ENCODE data around the gene F10. TPM values are rescaled to one million over a fixed set of nuclear protein-coding genes. Genes with fewer than 3 reads are reported as not detected.

The F10 gene
- total RNA-seq, 1 donor from 2014 or later: not detected

DNA sequence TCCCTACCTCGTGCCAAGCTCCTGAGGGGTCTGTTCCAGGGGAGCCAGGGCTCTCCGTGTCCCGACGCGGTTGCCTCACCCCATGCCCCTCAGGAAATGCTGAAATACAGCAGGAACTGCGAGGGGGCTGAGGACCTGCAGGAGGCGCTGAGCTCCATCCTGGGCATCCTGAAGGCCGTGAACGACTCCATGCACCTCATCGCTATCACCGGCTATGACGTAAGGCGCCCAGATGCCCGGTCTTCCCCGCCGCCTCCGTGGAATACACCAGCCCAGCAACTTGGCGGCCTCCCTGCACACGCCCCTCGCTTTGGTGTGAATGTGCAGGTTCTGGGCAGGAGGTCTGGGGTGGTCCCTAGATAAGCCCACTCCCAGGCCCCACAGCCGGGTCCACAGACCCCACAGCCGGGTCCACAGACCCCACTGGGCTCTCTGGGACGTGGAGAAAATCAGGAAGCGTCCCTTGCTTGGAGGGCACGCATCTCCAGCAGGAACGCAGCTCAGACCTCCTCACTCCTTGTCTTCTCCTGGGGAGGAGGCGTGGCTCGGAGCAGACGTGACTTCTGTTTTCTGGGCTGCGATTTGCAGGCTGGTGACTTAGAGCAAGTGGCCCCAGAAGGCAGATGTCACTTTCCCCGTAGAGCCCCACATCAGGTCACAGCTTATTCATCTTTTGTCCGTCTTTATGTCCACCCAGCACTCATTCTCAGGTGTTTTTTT, 36.4 kb upstream of the F10 start:
- intact Hi-C loops (cut with micrococcal nuclease): no loop called here

DNA sequence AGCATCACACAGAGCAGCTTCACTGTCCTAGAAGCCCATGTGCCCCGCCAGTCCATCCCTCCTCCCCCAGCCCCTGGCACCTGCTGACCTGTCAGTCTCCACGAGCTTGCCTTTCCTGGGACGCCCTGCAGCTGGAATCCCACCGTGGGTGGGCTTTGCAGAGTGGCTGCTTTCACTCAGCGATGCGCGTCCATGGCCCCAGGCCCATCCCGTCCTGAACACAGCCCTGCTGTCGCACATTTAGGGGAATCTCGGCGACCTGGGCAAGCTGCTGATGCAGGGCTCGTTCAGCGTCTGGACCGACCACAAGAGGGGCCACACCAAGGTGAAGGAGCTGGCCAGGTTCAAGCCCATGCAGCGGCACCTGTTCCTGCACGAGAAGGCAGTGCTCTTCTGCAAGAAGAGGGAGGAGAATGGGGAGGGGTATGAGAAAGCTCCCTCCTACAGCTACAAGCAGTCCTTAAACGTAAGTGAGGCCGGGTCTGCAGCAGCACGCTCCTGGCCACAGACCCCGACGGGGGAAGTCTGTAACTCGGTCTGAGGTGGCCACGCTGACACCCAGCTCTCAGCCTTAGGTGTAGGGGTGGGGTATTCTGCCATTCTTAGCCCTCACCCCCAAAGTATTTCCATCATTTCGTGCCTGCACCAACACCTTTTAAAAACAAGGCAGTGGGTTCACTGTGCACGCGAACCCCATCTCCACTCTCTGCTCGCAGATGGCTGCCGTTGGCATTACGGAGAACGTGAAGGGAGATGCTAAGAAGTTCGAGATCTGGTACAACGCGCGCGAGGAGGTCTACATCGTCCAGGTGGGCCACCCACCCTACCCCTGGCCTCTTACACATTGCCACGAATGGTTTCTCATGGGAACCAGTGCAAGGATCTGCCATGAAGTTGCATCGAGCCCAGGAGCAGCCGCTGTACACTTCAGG, 35.3 kb upstream of the F10 start:
- intact Hi-C loops (cut with micrococcal nuclease): no loop called here

DNA sequence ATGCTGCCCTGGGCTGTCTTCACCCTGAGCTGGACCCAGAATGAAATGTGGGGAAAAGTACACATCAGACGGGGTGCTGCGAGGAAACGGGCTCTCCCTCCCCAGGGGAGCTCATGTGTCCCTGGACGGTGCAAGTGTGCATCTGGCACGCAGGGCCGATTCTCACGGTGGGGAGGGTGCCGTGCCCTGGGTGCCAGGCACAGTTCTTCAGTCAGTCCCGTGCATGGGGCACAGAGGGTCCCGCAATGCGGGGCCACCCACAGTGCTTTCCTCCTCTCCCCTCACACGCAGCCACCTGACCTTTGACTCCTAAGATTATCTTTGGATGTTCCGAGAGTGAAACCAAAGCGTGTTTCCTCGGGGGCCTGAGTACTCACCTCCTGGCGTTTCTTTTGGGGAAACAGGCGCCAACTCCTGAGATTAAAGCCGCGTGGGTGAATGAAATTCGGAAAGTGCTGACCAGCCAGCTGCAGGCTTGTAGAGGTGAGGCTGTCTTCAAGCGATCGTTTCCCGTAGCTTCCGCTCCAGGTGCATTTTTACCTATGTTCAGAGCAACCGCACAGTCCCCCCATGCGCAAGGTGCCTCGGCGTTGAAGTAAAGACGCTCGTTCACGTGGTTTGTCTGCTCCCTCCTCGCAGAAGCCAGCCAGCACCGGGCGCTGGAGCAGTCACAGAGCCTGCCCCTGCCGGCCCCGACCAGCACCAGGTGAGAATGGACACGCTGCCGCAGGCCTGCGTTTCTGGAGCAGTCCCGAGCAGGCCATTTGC, 34.5 kb upstream of the F10 start:
- intact Hi-C loops (cut with micrococcal nuclease): no loop called here

DNA sequence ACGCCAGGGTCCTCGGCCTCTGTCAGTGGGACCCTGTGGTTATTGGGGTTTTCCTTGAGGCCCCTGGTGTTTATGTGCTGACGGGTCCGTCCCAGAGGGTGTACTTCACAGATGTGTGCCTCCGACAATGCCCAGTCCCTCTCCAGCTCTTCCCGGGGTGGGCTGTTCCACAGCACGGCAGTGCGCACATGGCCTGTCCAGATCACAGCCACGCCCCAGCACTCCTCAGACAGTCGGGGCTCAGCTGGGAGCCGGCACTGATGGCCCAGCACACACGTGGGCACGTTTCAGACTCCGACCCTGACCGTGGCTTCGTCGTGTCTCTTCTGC, 33.9 kb upstream of the F10 start:
- intact Hi-C loops (cut with micrococcal nuclease): no loop called here

DNA sequence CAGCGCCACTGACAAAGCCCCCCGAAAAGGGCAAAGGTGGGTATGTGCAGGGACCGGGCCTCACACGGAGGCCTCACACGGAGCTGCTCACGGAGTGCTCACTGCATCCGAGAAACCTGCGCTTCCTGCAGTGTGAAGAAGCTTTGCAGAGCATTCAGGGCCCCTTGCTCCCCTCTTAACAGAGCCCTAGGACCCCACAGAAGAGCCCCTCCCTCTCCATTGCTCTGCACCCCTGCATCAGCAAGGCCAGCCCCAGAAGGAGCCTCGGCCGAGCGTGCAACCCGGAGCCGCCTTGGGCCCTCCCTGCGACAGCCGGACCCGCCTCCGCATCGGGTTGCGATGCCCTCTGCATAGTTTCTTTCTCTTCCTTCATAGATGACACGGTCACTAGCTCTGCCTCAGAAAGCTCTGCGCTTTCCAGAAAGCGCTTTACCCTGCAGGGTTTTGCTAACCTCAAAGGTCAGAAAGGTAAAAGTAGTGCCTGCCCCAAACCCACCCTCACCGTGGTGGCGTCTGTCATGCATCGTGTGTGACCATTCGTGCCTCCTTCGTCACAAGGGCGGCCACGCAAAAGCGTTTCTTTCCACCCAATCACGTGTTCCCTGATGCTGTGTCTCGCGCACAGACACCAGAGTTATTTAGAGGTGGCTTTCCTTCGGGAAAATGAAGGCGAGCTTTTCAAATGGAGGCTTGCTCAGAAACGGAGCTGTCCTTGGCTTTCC, 32.7 kb upstream of the F10 start:
- intact Hi-C loops (cut with micrococcal nuclease): no loop called here

DNA sequence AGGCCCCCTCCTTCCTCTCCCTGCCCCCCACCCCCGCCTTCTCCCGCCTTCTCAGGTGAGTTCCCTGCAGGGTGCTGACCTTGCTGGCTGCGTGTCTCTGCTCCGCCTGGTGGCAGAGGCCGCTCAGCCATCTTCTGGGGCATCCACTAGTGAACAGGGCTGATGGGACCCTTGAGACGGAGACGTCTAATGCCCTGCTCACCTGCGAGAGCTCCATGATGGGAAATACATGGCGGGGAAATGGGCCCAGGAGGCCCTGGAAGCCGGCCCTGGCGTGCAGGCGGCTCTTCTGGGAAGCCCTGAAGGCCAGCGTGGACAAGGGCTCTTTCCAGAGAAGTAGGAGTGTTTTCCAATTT, 32.2 kb upstream of the F10 start:
- intact Hi-C loops (cut with micrococcal nuclease): no loop called here

DNA sequence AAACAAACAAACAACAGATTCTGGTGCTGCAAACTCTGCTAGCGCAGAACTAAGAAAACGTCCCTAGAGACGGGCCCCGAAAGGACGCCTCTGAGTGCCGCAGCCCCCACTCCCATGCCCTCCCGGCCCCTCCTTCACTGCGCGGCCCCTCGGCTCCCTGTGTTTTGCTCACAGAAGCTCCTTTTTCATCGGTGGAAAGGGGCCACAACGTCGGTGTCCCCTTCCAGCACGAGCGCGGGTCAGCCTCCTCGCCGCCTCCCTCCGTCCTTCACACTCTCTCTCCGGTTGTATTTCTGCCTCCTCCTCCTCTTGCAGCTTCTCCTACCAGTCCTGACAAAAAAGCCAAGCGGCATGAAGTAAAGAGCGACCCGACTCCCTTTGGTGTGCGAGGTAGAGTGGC, 31.8 kb upstream of the F10 start:
- intact Hi-C loops (cut with micrococcal nuclease): no loop called here

DNA sequence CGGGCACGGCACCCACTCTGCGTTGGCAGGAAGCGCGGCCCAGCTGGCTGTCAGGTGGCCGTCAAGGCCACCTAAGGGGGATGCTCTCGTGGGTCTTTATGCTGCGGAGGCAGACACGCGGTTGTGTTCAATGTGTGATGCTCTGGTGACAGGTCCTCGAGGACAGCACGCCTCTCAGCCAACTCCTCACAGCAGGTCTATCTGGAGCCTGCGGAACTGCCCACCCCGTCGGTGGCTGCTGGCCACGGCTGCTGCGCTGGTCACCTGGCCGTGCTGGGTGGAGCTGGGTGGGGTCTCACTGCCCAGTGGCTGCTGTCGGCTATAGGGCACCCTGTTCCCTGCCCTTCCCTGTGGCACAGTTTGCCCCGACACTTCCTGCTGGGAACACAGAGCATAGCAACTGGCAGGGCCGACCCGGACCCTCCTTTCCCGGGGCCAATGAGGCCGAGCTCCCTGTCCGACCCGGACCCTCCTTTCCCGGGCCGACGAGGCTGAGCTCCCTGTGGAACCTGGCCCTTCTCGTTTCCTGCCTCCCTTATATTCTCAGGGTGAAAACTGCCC, 31.3 kb upstream of the F10 start:
- intact Hi-C loops (cut with micrococcal nuclease): no loop called here

DNA sequence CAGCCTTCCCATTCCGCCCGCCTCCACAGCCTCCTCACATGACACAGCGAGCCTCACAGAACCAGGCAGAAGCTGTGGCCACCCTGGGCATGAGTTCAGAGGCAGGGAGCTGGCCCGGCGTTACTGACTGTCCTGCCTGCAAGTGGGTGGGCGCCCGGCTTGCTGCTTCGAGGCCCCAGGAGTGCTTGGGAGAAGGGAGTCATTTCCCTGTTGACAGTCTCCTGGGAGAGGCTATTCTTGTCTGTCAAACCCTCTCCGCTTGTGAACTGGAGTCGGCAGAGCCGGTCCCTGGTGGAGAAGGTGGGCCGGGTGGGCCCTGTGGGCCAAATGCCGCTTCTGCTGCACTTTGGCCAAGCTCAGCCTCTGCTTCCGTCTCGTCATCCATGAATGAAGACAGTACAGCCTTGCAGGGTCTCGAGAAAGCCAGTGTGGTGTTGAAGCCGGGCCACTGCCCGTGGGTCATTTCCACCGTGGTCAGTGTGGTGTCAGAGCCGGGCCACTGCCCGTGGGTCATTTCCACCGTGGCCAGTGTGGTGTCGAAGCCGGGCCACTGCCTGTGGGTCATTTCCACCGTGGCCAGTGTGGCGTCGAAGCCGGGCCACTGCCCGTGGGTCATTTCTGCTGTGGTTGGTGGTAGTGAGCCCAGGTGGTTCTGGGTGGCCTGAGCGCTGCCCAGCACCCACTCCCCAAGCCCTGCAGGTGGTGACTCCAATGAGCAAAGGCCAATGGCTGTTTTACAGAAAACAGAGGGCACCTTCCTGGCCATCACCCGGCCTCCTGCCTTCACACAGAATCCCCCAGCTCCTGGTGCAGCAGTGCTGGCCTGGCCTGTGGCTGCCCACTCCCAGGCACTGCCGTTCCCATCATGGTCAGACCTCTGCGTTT, 30.5 kb upstream of the F10 start:
- intact Hi-C loops (cut with micrococcal nuclease): no loop called here

DNA sequence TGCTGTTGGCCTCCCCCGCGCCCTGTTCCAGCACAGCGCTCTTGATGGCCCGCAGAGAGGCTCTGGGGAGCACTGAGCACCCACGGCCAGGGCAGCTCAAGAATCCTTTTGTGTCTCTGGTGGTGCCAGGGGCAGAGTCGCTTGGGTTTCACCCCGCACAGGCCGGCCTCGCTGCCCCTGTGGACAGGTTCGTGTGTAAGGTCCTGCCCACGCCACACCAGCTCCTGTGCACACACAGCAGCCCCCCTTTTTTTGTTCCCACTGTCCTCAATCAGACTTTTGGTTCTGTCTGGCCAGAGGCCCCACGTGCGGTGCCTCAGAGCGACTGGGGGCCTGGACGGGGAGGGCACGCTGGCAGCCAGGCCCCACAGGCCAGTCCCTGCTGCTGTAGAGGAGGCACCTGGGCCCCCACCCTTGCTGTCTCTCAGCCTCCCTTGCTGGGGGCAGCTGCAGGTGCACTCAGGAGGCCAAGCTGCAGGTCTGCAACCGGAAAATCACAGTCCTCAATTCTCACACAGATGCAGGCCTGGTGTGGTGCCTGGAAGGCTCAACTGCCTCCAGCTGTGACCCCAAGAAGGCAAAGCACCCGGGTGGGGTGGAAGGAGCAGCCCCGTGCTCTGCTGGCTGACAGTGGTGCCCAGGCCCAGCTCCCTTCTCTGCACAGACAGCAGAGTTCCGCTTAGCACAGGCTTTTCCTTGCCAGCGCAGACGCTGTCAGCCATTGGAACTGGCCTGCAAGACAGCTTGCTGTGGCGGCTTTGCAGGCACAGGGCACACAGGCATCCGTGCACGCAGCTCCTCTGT, 29.6 kb upstream of the F10 start:
- intact Hi-C loops (cut with micrococcal nuclease): no loop called here

DNA sequence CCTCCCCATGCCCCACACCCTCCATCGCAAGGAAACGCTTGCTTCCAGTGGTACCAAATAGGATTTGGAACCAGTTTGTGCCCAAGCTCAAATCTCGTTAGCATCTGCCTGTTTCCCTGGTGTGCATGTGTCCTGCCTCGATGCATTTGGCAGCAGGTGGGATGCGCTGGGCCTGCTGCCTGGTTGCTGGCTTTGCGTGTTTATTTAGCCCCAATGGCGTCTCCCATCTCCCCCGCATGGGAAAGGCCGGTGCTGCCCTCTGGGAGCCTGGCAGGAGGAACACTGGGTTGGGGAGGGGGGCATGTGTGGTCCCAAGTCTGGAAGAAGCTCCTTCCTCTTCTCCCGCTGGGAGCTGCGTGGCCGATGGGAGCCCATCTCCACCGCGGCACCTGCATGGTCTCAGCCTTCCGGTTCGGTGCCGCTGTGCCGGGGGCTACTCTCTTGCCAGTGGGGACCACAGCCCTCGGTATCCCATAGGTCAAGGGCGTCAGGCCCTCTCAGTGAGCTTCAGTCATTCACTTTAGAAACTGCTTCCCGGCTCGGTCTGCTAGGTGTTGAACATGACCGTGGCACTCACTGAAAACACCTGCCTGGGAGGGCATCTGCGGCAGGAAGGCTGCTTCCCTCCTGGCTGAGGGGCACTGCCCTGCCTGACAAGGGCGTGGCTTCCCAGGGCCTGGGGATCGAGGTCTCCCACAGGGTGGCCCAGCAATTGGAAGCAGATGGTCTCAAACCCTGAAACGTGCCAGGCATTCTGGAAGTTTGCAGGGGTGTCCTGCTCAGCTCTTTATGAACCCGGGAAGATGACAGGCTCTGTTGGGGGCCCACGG, 28.8 kb upstream of the F10 start:
- intact Hi-C loops (cut with micrococcal nuclease): no loop called here

DNA sequence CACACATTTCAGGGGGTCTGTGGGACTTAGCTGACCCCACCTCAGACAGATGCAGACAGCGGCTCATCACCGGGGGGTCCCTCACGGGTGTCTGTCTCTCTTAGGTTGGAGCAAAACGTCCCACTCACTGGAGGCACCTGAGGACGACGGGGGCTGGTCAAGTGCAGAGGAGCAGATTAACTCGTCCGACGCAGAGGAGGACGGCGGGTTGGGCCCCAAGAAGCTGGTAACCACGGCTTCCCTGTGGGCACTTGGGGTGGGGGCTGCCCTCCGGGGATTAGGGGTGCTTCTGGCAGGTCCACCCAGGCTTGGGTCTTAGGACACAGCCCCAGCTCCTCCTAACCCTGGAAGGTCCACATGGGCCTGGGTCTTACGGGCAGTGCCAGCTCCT, 28.2 kb upstream of the F10 start:
- intact Hi-C loops (cut with micrococcal nuclease): no loop called here

DNA sequence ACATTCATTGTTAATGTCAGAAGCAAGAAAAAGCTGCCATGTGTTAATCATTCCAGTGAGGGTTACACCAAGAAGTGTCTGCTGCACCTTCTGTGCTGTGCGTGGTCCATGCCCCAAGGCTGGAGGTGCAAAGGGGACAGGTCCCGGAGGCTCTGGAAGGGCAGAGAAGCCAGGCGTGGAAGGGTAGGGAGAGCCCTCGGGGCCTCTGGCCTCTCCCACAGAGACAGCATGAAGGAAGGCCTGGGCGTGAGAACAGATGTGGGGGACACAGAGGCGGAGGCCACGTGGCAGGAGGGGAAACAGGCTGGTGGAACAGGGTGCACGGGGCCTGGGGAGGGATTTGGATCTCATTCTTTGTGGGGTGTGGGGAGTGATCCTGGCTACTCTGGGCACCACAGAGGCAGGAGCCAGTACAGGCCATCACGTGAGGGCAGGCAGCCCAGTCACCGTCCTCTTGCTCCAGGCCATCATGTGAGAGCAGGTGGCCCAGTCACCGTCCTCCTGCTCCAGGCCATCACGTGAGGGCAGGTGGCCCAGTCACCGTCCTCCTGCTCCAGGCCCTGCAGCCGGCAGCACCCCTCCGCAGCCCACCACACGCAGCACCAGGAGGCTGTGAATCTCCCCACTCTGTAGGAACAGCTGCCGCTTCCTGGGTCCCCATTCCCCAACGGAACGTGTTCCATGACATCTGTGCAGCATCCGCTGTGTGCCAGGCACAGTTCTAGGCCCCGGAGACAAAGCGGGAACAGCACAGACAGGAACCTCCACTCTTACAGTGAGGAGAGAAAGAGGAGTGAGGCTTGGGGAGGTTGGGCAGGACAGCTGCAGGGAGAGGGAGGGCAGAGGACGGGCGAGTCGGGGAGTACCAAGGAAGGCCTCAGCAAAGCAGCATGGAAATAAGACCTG, 27.2 kb upstream of the F10 start:
- intact Hi-C loops (cut with micrococcal nuclease): no loop called here

DNA sequence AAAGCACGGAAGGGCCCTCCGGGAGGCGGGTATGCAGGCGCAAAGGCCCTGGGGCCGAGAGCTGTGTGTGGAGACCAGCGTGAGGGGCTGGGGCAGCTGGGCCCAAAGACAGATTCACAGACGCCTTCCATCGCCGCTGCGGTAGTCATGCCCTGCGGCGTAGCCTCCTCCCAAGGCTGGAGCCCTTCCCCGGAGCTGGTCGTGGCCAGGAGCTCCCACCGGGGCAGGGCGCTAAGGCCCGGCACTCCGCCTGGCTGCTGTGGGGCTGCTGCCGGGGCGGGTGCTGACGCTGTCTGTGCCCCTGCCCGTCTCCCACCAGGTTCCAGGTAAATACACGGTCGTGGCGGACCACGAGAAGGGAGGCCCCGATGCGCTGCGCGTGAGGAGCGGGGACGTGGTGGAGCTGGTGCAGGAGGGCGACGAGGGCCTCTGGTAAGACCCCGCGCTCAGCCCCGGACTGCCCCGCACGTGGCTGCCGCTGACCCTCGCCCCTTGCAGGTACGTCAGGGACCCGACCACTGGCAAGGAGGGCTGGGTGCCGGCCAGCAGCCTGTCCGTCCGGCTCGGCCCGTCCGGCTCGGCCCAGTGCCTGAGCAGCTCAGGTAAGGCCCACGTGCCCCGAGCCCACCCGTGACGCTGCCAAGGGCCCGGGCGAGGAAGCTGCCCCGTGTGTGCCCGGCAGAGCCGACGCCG, 26.4 kb upstream of the F10 start:
- intact Hi-C loops (cut with micrococcal nuclease): no loop called here

DNA sequence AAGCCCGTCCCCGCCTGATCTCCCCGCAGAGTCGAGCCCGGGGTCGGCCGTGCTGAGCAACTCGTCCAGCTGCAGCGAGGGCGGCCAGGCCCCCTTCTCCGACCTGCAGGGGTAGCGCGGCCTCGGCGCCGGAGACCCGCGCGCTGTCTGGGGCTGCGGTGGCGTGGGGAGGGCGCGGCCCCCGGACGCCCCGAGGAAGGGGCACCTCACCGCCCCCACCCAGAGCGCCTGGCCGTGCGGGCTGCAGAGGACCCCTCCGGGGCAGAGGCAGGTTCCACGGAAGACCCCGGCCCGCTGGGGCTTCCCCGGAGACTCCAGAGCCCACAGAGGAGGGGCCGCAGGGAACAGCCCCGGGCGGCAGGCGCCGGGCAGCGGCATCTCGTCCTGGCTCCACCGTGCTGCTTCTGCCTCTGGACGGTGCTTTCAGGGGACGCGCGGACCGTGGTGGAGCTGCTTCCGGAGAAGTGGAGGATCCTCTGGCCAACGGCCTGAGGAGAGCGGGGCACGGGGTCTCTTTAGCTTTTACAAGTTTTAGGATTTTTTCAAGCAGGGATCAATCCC, 25.8 kb upstream of the F10 start:
- intact Hi-C loops (cut with micrococcal nuclease): no loop called here

DNA sequence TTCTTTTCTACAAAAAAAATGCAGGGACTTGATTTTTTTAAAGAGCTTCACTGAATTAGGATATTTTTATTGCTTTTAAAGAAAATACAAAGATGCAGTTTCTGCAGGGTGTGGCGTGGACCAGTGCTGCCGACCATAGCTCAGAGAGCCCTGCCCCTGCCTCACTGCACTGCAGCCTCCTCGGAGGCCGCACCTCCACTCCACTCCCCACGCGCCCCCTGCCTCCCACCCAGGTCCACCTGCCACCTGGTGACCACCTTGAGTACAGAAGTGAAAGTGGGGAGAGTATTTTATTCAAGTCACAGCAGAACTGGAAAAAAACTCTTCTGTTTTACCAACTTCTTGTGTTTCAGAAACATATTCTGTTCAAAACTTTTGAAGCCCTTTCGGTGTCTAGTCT, 24.9 kb upstream of the F10 start:
- intact Hi-C loops (cut with micrococcal nuclease): no loop called here
